Activated T-cell treated with anti-CD3 and anti-CD28 coated beads, Interleukin-2, amount 50 U/mL, for 4 hours (primary cell): Measurements from ENCODE around the gene KCP. TPM values are rescaled to one million over a fixed set of nuclear protein-coding genes. Genes with fewer than 3 reads are reported as not detected.
"Not testable (repeated sequence)": the region's sequence is repeated elsewhere in the genome, so short reads cannot be mapped to it uniquely, and the experiment has no call there.

ENCODE experiments used
- ATAC-seq, 2 donors: fragments of 200-7000 bp; cut with Tn5 transposase; one replicate each; pipeline ENCODE4 v1.10.0; 2021
- DNase-seq: peaks from one replicate; pipeline ENCODE4 v3.0.0-alpha.2; 2020
- H3K27me3 Mint-ChIP-seq: one replicate; pipeline ENCODE4 v1.8.0; 2021; ENCODE audit warnings: low read depth, mixed read lengths
- H3K36me3 Mint-ChIP-seq: one replicate; pipeline ENCODE4 v1.8.0; 2022; ENCODE audit warnings: mixed read lengths; ENCODE audit not compliant: insufficient read depth
- H3K4me1 Mint-ChIP-seq: one replicate; pipeline ENCODE4 v1.8.0; 2021; ENCODE audit warnings: low read depth, mixed read lengths
- H3K4me3 Mint-ChIP-seq: one replicate; pipeline ENCODE4 v1.8.0; 2021; ENCODE audit warnings: mild to moderate bottlenecking, moderate library complexity, mixed read lengths
- H3K9me3 Mint-ChIP-seq: one replicate; pipeline ENCODE4 v1.8.0; 2021; ENCODE audit warnings: mixed read lengths
- total RNA-seq, 3 donors: library from RNA; stranded (reverse); gene quantifications; one replicate each; pipeline ENCODE4 v1.2.1, GENCODE V29; 2021

KCP gene
- total RNA-seq, 3 donors from 2014 or later: 0.10 to 0.40 (median 0.27) TPM

- Mint-ChIP-seq H3K36me3 (no peaks in the 10 kb centered on the region), H3K9me3 (no peaks in the 10 kb centered on the region), H3K27me3 (peaks cover 35% of the 10 kb centered on the region), H3K4me3 (no peak overlapping the region), H3K4me1 (peaks cover 4% of the 10 kb centered on the region)
- ATAC-seq (no peak), DNase-seq (no peak)
Observed at GRCh38 chr7:128919881-128920799, 9.6 kb upstream of the KCP start.

DNA sequence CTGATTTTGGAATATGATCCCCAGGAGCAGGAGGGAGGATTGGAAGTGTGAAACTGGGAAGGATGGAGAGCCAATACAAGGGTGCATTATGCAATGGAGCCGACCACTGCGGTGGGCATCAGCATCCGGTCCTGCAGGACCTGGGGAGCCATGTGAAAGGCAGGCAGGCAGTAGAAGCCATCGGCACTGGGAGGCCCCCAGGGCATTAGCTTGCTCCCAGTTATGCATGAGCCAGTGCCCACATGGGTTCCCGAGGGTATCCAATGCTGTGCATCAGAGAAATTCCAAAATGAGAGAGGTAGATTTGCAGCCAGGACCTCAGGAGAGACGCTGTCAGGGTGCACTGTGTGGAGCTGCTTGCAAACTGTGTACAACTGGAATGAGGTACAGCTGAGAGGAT is 8.7 kb upstream of the KCP start:
- H3K4me3 Mint-ChIP-seq: no peak overlapping the region

DNA sequence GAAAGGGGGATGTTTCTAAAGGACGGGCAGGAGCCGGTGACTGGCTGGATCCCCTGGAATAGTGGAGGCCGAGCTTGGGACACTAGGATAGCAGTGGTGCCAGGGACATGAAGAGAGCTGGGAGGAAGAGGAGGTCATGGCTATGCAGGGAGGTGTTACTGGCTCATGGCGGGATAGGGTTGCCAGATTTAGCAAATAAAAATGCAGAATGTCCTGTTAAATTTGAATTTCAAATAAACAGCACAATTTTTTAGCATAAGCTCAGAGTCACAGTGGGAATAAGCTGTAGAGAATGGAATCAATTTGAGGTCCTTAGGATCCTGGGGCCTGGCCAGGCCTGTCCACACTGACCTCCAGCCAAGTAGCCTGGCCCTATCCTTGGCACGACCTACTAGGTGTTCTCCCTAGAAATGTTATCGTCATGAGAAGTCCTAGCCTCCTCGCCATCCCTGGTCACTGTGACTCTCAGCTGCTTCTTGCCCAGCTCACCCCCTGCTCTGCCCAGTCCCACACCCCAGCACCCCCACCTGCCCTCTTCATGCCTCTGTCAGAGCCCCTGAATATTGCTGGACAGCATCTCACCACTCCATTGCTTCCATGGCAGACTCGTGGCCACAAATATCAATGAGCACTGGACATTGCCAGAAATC is 7.6 kb upstream of the KCP start:
- Mint-ChIP-seq H3K4me3 (no peak overlapping the region), H3K27me3 (peaks cover 39% of the 10 kb centered on the region), H3K36me3 (no peaks in the 10 kb centered on the region), H3K4me1 (peaks cover 9% of the 10 kb centered on the region), H3K9me3 (no peaks in the 10 kb centered on the region)
- ATAC-seq: no peak
- no peak for DNase-seq

More for the DNA sequence above, 8.7 kb upstream of the KCP start:
- ATAC-seq: no peak
- no peaks in the 10 kb centered on the region for H3K9me3 Mint-ChIP-seq
- peaks cover 39% of the 10 kb centered on the region for H3K27me3 Mint-ChIP-seq
- no peaks in the 10 kb centered on the region for H3K36me3 Mint-ChIP-seq
- DNase-seq: no peak
- peaks cover 7% of the 10 kb centered on the region for H3K4me1 Mint-ChIP-seq

GRCh38 chr7:128917122-128917521 is 6.6 kb upstream of the KCP start:
- no peak for ATAC-seq
- peaks cover 36% of the 10 kb centered on the region for H3K27me3 Mint-ChIP-seq
- DNase-seq: no peak
- no peaks in the 10 kb centered on the region for H3K36me3 Mint-ChIP-seq
- no peaks in the 10 kb centered on the region for H3K9me3 Mint-ChIP-seq
- no peak overlapping the region for H3K4me3 Mint-ChIP-seq
- peaks cover 9% of the 10 kb centered on the region for H3K4me1 Mint-ChIP-seq

- Mint-ChIP-seq H3K9me3 (no peaks in the 10 kb centered on the region), H3K4me3 (no peak overlapping the region), H3K4me1 (peaks cover 9% of the 10 kb centered on the region), H3K27me3 (peaks cover 41% of the 10 kb centered on the region), H3K36me3 (no peaks in the 10 kb centered on the region)
- ATAC-seq (no peak), DNase-seq (no peak)
Observed at GRCh38 chr7:128916643-128916915, 6.1 kb upstream of the KCP start.

- no peak for ATAC-seq
- peaks cover 9% of the 10 kb centered on the region for H3K4me1 Mint-ChIP-seq
- H3K36me3 Mint-ChIP-seq: no peaks in the 10 kb centered on the region
- no peak for DNase-seq
- peaks cover 43% of the 10 kb centered on the region for H3K27me3 Mint-ChIP-seq
- H3K9me3 Mint-ChIP-seq: no peaks in the 10 kb centered on the region
- H3K4me3 Mint-ChIP-seq: peak overlapping the region; percentile 55
Observed at GRCh38 chr7:128915841-128916642, 5.5 kb upstream of the KCP start.

DNA sequence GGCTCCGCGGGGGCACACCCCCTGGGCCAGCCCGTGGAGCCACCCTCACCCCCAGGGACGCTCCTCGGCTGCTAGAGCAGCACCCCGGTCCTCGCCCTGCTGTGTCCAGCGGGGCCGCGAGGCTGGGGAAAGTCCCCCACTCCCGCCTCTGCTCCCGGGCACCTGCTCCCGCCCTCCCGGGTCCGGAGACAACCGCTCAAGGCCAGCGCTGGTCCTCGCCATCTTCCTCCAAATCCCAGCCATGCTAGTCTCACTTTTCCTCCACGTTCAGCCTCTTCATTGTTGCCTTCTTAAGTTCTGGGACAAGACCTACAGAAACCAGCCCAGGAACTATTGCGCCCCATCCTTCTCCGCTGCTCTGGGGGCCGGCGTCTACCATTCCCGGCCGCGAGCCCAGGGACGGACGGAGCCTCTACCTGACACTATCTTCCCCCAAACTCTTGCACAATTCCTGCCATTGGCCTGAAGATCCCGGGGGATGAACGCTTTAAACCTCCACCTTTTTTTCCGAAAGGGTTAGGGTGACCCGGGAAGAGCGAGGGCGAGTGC is 4.8 kb upstream of the KCP start:
- Mint-ChIP-seq H3K9me3 (no peaks in the 10 kb centered on the region), H3K36me3 (no peaks in the 10 kb centered on the region), H3K4me1 (peaks cover 9% of the 10 kb centered on the region), H3K4me3 (peak overlapping the region; percentile 55), H3K27me3 (peaks cover 42% of the 10 kb centered on the region)
- DNase-seq: no peak
- ATAC-seq: peak in 1 of 2 donors; percentile 6

DNA sequence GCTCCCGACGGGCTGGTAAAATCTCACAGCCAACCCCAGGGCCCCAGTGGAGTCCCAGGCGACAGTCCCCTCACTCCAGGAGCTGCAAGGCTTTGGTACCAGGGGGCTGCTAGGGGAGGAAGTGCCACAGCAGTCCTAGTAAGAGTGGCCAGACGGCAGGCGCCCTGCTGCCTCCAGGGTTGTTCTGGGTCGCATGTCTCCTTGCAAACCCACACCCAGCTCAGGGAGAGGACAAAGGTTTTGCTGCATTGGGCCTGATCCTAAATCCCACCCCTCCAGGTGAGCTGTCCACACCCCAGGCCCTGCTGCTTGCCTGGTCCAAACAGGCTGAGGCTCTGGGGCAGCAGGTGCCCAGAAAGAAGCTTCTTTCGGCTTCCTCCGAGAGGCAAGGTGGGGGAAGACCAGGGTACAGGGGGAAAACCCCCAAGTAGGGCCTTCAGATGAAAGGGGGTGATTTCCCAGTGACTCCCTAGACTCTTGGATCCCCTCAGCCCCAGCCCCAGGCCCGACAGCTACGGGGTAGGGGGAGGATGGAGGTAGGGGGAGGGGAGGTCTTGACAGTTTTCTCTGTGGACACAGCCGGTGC is 4.2 kb upstream of the KCP start:
- Mint-ChIP-seq H3K9me3 (no peaks in the 10 kb centered on the region), H3K4me3 (no peak overlapping the region), H3K4me1 (peaks cover 9% of the 10 kb centered on the region), H3K36me3 (no peaks in the 10 kb centered on the region), H3K27me3 (peaks cover 48% of the 10 kb centered on the region)
- no peak for DNase-seq
- ATAC-seq: peak; percentile 51 to 59

DNA sequence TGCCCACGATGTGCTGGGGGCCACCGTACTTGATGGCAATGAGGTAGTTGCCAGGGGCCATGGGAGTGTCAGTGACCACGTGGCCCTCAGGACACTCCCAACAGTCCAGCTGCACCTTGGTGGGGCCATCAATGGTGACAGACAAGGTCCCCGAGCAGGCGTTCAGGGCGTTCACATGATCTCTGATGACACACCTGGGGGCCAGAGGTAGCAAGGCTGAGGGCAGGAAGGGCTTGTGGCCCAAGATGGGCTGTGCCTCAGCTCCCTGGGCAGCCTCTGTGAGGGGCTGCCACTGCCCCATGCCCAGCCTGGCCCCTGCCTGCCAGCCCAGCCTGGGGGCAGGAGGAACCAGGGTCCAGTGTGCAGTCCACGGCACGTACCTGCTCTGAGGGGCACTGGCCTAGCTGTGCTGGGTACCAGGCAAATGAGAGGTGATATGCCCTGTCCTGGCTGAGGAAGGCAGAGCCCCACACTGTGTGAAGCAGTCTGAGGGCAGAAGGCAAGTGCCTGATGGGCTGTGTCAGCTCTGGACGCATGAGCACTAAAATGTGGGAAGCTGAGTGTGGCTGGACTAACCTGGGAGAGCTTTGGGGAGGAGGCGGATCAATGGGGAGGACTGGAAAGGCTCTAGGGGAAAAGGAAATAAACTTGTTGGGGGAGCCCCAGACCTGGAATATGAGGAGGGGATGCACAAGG is 3.5 kb upstream of the KCP start:
- ATAC-seq: no peak
- Mint-ChIP-seq H3K27me3 (peaks cover 54% of the 10 kb centered on the region), H3K9me3 (no peaks in the 10 kb centered on the region), H3K4me1 (peaks cover 9% of the 10 kb centered on the region), H3K4me3 (no peak overlapping the region), H3K36me3 (no peaks in the 10 kb centered on the region)
- DNase-seq: no peak

DNA sequence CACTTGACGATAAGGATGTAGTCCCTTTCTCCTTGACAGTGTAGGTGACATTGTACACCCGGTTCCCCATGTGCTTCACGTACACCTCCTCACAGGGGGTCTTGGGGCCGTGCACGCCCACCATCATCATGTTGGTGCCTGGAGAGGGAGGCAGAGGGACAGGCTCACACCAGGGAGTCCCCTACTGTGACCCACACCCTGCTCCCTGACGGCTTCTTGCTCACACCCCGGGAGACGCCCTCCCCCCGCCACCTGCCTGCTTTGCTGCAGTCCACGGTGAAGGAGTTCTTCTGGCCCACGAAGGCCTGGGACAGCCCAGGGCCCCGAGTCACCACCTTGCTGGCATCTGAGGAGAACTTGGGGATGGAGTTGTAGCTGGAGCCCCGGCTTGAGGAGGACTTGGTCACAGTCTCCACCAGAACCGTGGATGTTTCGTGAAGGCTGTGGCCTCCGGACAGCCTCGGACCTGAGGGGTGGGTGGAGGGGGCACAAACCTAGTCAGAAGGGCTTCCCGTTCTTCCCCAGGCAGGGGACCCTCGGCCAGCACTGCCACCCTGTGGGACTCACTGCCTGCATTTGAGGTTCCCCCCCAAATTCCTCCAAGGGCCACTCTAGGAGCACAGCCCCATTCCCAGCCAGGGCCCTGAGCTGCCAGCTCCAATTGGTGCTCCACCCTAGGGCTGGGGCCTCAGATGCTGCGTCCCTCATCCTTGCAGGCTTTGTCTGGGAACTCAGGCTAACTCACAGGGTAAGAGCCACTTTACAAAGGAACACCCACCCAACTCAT is 2.4 kb upstream of the KCP start:
- H3K4me1 Mint-ChIP-seq, ATAC-seq, H3K9me3 Mint-ChIP-seq, H3K4me3 Mint-ChIP-seq, DNase-seq, H3K36me3 Mint-ChIP-seq: not testable (repeated sequence)
- peaks cover 60% of the 10 kb centered on the region for H3K27me3 Mint-ChIP-seq

DNA sequence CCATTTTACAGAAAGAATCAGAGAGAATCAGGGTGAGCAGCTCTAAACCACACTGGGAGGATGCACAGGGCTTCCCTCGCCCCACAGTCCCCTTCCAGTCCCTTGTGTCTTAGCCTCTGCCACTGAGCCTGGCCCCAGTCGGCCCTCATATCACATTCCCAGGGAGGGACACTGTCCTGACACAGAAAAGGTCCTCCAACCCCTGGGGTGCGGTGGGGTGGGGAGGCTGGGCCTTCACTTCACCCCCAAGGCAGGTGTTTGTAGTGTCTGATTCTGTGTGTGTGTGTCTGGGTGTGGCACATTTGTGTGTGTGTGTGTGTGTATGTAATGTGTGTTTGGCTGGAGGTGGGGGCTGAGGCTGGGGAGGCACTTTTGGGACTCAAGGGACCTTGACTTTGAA is 1.8 kb upstream of the KCP start:
- ATAC-seq: no peak
- no peaks in the 10 kb centered on the region for H3K9me3 Mint-ChIP-seq
- H3K4me3 Mint-ChIP-seq: no peak overlapping the region
- peaks cover 9% of the 10 kb centered on the region for H3K4me1 Mint-ChIP-seq
- DNase-seq: no peak
- H3K36me3 Mint-ChIP-seq: no peaks in the 10 kb centered on the region
- H3K27me3 Mint-ChIP-seq: peaks cover 62% of the 10 kb centered on the region

GRCh38 chr7:128911423-128912031 is 1.0 kb upstream of the KCP start:
- no peak overlapping the region for H3K4me3 Mint-ChIP-seq
- DNase-seq: no peak
- ATAC-seq: no peak
- H3K36me3 Mint-ChIP-seq: no peaks in the 10 kb centered on the region
- H3K9me3 Mint-ChIP-seq: no peaks in the 10 kb centered on the region
- peaks cover 57% of the 10 kb centered on the region for H3K27me3 Mint-ChIP-seq
- peaks cover 9% of the 10 kb centered on the region for H3K4me1 Mint-ChIP-seq
